ENCODE results near the gene CRLF3. TPM values are rescaled to one million over a fixed set of nuclear protein-coding genes. Genes with fewer than 3 reads are reported as not detected.

The CRLF3 gene
- total RNA-seq, 1 experiment from 2014 or later = 28.6 TPM

DNA sequence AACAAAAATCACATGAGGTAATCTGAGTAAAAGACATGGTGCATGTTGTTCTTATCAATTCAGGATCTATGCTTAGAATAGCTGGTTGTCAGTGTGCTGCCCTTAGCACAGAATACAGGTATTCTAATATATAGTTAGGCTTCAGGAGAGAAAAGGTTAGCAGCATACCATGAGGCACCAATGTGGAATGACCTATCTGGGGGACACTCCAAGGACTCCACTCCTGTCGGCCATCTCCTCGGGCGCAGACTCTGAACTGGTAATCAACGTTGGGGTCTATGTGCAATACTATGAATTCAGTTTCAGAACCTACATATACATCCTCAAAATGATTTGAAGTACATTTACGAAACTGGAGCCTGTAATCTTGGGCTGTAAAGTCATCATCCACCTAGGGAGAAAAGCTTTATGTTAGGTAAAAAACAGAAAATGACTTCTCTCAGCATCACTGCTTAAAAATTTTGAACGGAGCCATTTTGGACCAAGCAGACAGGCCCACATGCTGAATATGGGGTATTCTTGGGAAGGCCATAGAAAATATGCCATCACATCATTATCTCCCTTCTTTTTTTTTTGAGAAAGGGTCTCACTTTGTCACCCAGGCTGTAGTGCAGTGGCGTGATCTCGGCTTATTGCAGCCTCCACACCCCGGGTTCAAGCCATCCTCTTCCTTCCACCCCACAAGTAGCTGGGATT is 31.1 kb downstream of the CRLF3 start:
- H3K9me3 ChIP-seq (ENCODE audit: control insufficient read depth, insufficient read depth, low read depth, low read length) = no peaks in the 10 kb centered on the region
- TF ChIP-seq TCF7L2 (IDR thresholded peaks at IDR 0.05; ENCODE audit: low read depth, low read length) (no peak), SIN3A (IDR thresholded peaks at IDR 0.05; ENCODE audit: borderline replicate concordance, insufficient read depth, low read depth, low read length) (no peak), POLR2AphosphoS5 (IDR thresholded peaks at IDR 0.05; ENCODE audit: low read depth, low read length) (peak; percentile 50)
- POLR2A ChIA-PET = no interaction called here
- DNase-seq (ENCODE audit: low read depth, low spot score) (no peak), ATAC-seq (peak; percentile 11; the same call in 1 of the 2 replicates)
- no TSS peak for BruUV-seq (replicated peaks)
- H3K36me3 ChIP-seq (ENCODE audit: control insufficient read depth, insufficient read depth, low read length) = no peaks in the 10 kb centered on the region; the same call in 1 of the 2 replicates
- CTCF ChIA-PET = no interaction called here
- no peak overlapping the region for H3K4me3 ChIP-seq (ENCODE audit: low read depth in 2 of 2, low read length in 2 of 2)
- H3K4me1 ChIP-seq (ENCODE audit: control insufficient read depth, insufficient read depth, low read length) = no peaks in the 10 kb centered on the region
- intact Hi-C loops (cut with micrococcal nuclease; ENCODE audit: unreplicated experiment) (no loop called here), in situ Hi-C loops (cut with HindIII; ENCODE audit: low pct_unique_long_range_greater_than_20kb, low sequenced_read_pairs) (no loop called here)
- H3K27ac ChIP-seq (ENCODE audit: low read length) = no peak overlapping the region
- no peaks in the 10 kb centered on the region for H3K27me3 ChIP-seq (ENCODE audit: control insufficient read depth, insufficient read depth, low read length)

DNA sequence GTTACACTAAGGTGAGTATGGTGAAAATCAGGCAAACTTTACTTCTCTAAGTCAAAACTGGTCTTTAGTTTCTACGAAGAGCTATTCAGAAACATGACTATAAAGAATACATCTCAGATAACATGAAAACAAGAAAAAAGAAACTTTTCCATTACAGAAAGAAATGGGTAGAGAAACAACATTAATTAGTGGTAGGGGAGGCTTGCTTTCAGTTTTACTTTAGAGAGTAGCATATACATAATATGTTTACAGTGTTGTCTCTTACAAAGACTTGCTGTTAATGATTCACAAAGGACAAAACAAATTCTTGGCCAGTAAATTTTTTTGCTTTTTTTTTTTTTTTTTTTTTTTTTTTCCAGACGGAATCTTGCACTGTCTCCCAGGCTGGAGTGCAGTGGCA is 34.2 kb downstream of the CRLF3 start:
- TF ChIP-seq TCF7L2 (IDR thresholded peaks at IDR 0.05; ENCODE audit: low read depth, low read length) (no peak), POLR2AphosphoS5 (IDR thresholded peaks at IDR 0.05; ENCODE audit: low read depth, low read length) (peak; percentile 43; the same call in 1 of the 2 replicates)
- Histone ChIP-seq H3K9me3 (ENCODE audit: control insufficient read depth, insufficient read depth, low read depth, low read length) (no peaks in the 10 kb centered on the region), H3K27me3 (ENCODE audit: control insufficient read depth, insufficient read depth, low read length) (no peaks in the 10 kb centered on the region), H3K4me3 (ENCODE audit: low read depth in 2 of 2, low read length in 2 of 2) (no peak overlapping the region), H3K36me3 (ENCODE audit: control insufficient read depth, insufficient read depth, low read length) (no peaks in the 10 kb centered on the region; the same call in 1 of the 2 replicates), H3K4me1 (ENCODE audit: control insufficient read depth, insufficient read depth, low read length) (no peaks in the 10 kb centered on the region), H3K27ac (ENCODE audit: low read length) (no peak overlapping the region)
- in situ Hi-C loops (cut with HindIII; ENCODE audit: low pct_unique_long_range_greater_than_20kb, low sequenced_read_pairs) (no loop called here), intact Hi-C loops (cut with micrococcal nuclease; ENCODE audit: unreplicated experiment) (no loop called here)
- no peak for ATAC-seq
- TSS peak; percentile 42 for BruUV-seq (replicated peaks)
- CTCF ChIA-PET = interaction anchor here (0.7 kb wide), 2 partner anchors 34 to 98 kb away, joined by 3 to 14 read pairs; partner anchors contain the start of gene CRLF3
- POLR2A ChIA-PET = interaction anchor here (0.7 kb wide), 1 partner anchor 11 kb away, joined by 4 read pairs; no protein-coding TSS in a partner anchor
- no peak for DNase-seq (ENCODE audit: low read depth, low spot score)

DNA sequence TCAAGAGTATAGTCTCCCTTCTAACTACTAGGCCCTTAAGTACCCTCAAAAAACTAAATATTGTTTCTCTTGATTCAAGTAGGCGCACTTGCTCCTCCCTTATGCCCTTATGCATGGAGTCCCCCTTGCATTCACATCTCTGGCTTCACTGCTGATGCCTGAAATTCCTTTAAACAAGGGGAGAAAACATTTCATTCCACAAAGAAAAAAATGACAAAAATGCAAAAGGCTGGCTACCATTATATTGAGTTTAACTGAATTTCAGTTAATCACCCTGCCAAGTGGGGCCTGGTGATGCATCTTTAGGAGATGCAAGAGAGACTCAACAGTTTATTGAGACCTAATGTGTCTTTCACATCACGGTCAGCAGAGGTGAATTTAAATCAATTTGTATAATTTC is 35.6 kb downstream of the CRLF3 start:
- in situ Hi-C loops (cut with HindIII; ENCODE audit: low pct_unique_long_range_greater_than_20kb, low sequenced_read_pairs) = no loop called here

More for the DNA sequence above, 35.6 kb downstream of the CRLF3 start:
- Histone ChIP-seq H3K4me1 (ENCODE audit: control insufficient read depth, insufficient read depth, low read length) (no peaks in the 10 kb centered on the region), H3K36me3 (ENCODE audit: control insufficient read depth, insufficient read depth, low read length) (peaks cover 5% of the 10 kb centered on the region), H3K27ac (ENCODE audit: low read length) (no peak overlapping the region), H3K9me3 (ENCODE audit: control insufficient read depth, insufficient read depth, low read depth, low read length) (no peaks in the 10 kb centered on the region), H3K4me3 (ENCODE audit: low read depth in 2 of 2, low read length in 2 of 2) (no peak overlapping the region), H3K27me3 (ENCODE audit: control insufficient read depth, insufficient read depth, low read length) (no peaks in the 10 kb centered on the region)
- DNase-seq (ENCODE audit: low read depth, low spot score) (no peak), ATAC-seq (no peak)
- CTCF ChIA-PET = no interaction called here
- BruUV-seq (replicated peaks) = no TSS peak
- no peak for TF ChIP-seq TCF7L2 (IDR thresholded peaks at IDR 0.05; ENCODE audit: low read depth, low read length)
- TF ChIP-seq, protein P1, sequence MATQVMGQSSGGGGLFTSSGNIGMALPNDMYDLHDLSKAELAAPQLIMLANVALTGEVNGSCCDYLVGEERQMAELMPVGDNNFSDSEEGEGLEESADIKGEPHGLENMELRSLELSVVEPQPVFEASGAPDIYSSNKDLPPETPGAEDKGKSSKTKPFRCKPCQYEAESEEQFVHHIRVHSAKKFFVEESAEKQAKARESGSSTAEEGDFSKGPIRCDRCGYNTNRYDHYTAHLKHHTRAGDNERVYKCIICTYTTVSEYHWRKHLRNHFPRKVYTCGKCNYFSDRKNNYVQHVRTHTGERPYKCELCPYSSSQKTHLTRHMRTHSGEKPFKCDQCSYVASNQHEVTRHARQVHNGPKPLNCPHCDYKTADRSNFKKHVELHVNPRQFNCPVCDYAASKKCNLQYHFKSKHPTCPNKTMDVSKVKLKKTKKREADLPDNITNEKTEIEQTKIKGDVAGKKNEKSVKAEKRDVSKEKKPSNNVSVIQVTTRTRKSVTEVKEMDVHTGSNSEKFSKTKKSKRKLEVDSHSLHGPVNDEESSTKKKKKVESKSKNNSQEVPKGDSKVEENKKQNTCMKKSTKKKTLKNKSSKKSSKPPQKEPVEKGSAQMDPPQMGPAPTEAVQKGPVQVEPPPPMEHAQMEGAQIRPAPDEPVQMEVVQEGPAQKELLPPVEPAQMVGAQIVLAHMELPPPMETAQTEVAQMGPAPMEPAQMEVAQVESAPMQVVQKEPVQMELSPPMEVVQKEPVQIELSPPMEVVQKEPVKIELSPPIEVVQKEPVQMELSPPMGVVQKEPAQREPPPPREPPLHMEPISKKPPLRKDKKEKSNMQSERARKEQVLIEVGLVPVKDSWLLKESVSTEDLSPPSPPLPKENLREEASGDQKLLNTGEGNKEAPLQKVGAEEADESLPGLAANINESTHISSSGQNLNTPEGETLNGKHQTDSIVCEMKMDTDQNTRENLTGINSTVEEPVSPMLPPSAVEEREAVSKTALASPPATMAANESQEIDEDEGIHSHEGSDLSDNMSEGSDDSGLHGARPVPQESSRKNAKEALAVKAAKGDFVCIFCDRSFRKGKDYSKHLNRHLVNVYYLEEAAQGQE (IDR thresholded peaks at IDR 0.05; ENCODE audit: insufficient read depth in 1 of 2, low read depth in 2 of 2, low read length in 1 of 2) = no peak
- TF ChIP-seq, protein P2, sequence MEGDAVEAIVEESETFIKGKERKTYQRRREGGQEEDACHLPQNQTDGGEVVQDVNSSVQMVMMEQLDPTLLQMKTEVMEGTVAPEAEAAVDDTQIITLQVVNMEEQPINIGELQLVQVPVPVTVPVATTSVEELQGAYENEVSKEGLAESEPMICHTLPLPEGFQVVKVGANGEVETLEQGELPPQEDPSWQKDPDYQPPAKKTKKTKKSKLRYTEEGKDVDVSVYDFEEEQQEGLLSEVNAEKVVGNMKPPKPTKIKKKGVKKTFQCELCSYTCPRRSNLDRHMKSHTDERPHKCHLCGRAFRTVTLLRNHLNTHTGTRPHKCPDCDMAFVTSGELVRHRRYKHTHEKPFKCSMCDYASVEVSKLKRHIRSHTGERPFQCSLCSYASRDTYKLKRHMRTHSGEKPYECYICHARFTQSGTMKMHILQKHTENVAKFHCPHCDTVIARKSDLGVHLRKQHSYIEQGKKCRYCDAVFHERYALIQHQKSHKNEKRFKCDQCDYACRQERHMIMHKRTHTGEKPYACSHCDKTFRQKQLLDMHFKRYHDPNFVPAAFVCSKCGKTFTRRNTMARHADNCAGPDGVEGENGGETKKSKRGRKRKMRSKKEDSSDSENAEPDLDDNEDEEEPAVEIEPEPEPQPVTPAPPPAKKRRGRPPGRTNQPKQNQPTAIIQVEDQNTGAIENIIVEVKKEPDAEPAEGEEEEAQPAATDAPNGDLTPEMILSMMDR (IDR thresholded peaks at IDR 0.05) = no peak
- no peak for TF ChIP-seq POLR2AphosphoS5 (IDR thresholded peaks at IDR 0.05; ENCODE audit: low read depth, low read length)
- TF ChIP-seq SIN3A (IDR thresholded peaks at IDR 0.05; ENCODE audit: borderline replicate concordance, insufficient read depth, low read depth, low read length) = no peak
- intact Hi-C loops (cut with micrococcal nuclease; ENCODE audit: unreplicated experiment) = no loop called here
- POLR2A ChIA-PET = no interaction called here

Data from Panc1 (cell line).